WI38 (cell line): ENCODE measurements around the gene PHC1.
A peak's percentile ranks its signal among the peaks of the same experiment; 100 is the strongest.

Source experiments
- H3K4me3 ChIP-seq: 2 replicates; pipeline ENCODE4 v1.5.1; 2011; ENCODE audit warnings: low read depth, mild to moderate bottlenecking, control low read depth, low read length
- CTCF ChIP-seq: IDR thresholded peaks from 2 replicates; pipeline ENCODE4 v1.5.1; 2012; ENCODE audit warnings: low read depth, mild to moderate bottlenecking, control low read depth, low read length

PHC1 gene

GRCh38 chr12:8914033-8914715, at the start of gene PHC1:
Gene PHC1, plus strand, starts transcription at chr12:8914509. Its CDS starts 3,169 bp downstream, at chr12:8917678.
- peak; percentile 25; the same call in 1 of the 2 replicates for TF ChIP-seq CTCF
- H3K4me3 ChIP-seq = peak within 1 kb of the TSS; percentile 85

- TF ChIP-seq CTCF = no peak
Observed at GRCh38 chr12:8866429-8866828, 47.9 kb upstream of the PHC1 start.

GRCh38 chr12:8867009-8867408, 47.3 kb upstream of the PHC1 start:
- TF ChIP-seq CTCF = no peak
- no peak overlapping the region for H3K4me3 ChIP-seq

More at GRCh38 chr12:8866429-8866828, 47.9 kb upstream of the PHC1 start:
- no peak overlapping the region for H3K4me3 ChIP-seq

- TF ChIP-seq CTCF = no peak
- no peak overlapping the region for H3K4me3 ChIP-seq
Observed at GRCh38 chr12:8867786-8868185, 46.5 kb upstream of the PHC1 start.

GRCh38 chr12:8870586-8870985, 43.7 kb upstream of the PHC1 start:
- H3K4me3 ChIP-seq = no peak overlapping the region
- TF ChIP-seq CTCF = no peak

- no peak overlapping the region for H3K4me3 ChIP-seq
Observed at GRCh38 chr12:8871068-8871467, 43.2 kb upstream of the PHC1 start.

More at GRCh38 chr12:8871068-8871467, 43.2 kb upstream of the PHC1 start:
- no peak for TF ChIP-seq CTCF
